Caco-2 (cell line): ENCODE measurements around the gene PIAS3. TPM values are rescaled to one million over a fixed set of nuclear protein-coding genes. Genes with fewer than 3 reads are reported as not detected.

Source experiments
- BruUV-seq: library from RNA; stranded (reverse); fragments of 400-500 nt; replicated peaks from 2 replicates; lab custom pipeline; 2021; lab: Mats Ljungman, UMichigan
- CTCF ChIA-PET: fragments of 300-600 bp; sonication (Branson Sonifier 250); formaldehyde crosslinking; loops from one replicate; lab custom pipeline; 2022; ENCODE audit warnings: antibody characterized with exemption; lab: Charles Lee
- POLR2A ChIA-PET: fragments of 300-600 bp; sonication (Branson Sonifier 250); formaldehyde crosslinking; loops from one replicate; lab custom pipeline; 2022; ENCODE audit warnings: antibody characterized with exemption; lab: Charles Lee
- DNase-seq, 2 experiments: peaks; one replicate each; pipeline versions ENCODE4 v3.0.0 to v3.0.0-alpha.2; 2020 to 2022
- H3K27me3 ChIP-seq: replicated peaks from 2 replicates; pipeline ENCODE4 v1.6.0; 2011; ENCODE audit warnings: low read length; ENCODE audit not compliant: control insufficient read depth, insufficient read depth
- H3K36me3 ChIP-seq: 2 replicates; pipeline ENCODE4 v1.5.1; 2011; ENCODE audit warnings: low read length; ENCODE audit not compliant: control insufficient read depth, insufficient read depth
- H3K4me1 ChIP-seq: fragments of 250-450 bp; sonication (Bioruptor Pico); 2 replicates; pipeline ENCODE4 v1.5.1; 2020; ENCODE audit warnings: mild to moderate bottlenecking
- H3K4me3 ChIP-seq: 2 replicates; pipeline ENCODE4 v1.5.1; 2011; ENCODE audit warnings: low read depth, mild to moderate bottlenecking, control low read depth, low read length
- H3K9me3 ChIP-seq: fragments of 250-450 bp; sonication (Bioruptor Pico); 2 replicates; pipeline ENCODE4 v1.5.1; 2020; ENCODE audit warnings: mild to moderate bottlenecking, moderate library complexity
- H3K27ac Mint-ChIP-seq: one replicate; pipeline ENCODE4 v1.8.0; 2022; ENCODE audit warnings: mixed read lengths; ENCODE audit not compliant: unreplicated experiment
- H3K27me3 Mint-ChIP-seq: one replicate; pipeline ENCODE4 v1.8.0; 2022; ENCODE audit warnings: mixed read lengths; ENCODE audit not compliant: insufficient read depth, unreplicated experiment
- H3K36me3 Mint-ChIP-seq: one replicate; pipeline ENCODE4 v1.8.0; 2022; ENCODE audit warnings: mild to moderate bottlenecking, mixed read lengths; ENCODE audit not compliant: insufficient read depth, unreplicated experiment
- H3K4me1 Mint-ChIP-seq: one replicate; pipeline ENCODE4 v1.8.0; 2022; ENCODE audit warnings: low read depth, mixed read lengths; ENCODE audit not compliant: unreplicated experiment
- H3K4me3 Mint-ChIP-seq: one replicate; pipeline ENCODE4 v1.8.0; 2022; ENCODE audit warnings: mild to moderate bottlenecking, moderate library complexity, mixed read lengths; ENCODE audit not compliant: unreplicated experiment
- H3K9me3 Mint-ChIP-seq: one replicate; pipeline ENCODE4 v1.8.0; 2022; ENCODE audit warnings: mixed read lengths; ENCODE audit not compliant: unreplicated experiment
- CTCF ChIP-seq, 2 experiments: fragments of 200-600 bp in 1 of 2; IDR thresholded peaks; 1 replicate in 1 of 2; 2 replicates in 1 of 2; pipeline versions ENCODE4 v1.5.1 to v1.8.0; 2011 to 2022; ENCODE audit warnings: antibody characterized with exemption in 1 of 2, control low read depth in 1 of 2, inconsistent platforms in 1 of 2, low read depth in 1 of 2, low read length in 1 of 2, mild to moderate bottlenecking in 1 of 2, moderate library complexity in 1 of 2; ENCODE audit not compliant: insufficient read depth in 1 of 2, severe bottlenecking in 1 of 2, unreplicated experiment in 1 of 2
- intact Hi-C: fragments of 100-400 bp; cut with micrococcal nuclease; formaldehyde crosslinking; loops from one replicate; pipeline ENCODE4 v1.10.0; 2022; ENCODE audit not compliant: unreplicated experiment
- total RNA-seq: library from RNA; stranded (reverse); gene quantifications from 2 replicates; pipeline ENCODE4 v1.2.3, GENCODE V29; 2022

Gene PIAS3
- total RNA-seq, 1 experiment from 2014 or later: 22.0 TPM

- ChIA-PET CTCF (no interaction called here), POLR2A (no interaction called here)
- intact Hi-C loops: no loop called here
- TF ChIP-seq CTCF (IDR thresholded peaks at IDR 0.05; ENCODE audit: insufficient read depth in 1 of 2, low read depth in 1 of 2, low read length in 1 of 2, severe bottlenecking in 1 of 2, unreplicated experiment in 1 of 2): no peak
- peaks cover 72% of the 10 kb centered on the region for H3K36me3 Mint-ChIP-seq
- H3K4me3 Mint-ChIP-seq: no peak overlapping the region
- H3K36me3 ChIP-seq: peaks cover 1% of the 10 kb centered on the region; the same call in 1 of the 2 replicates
- no peaks in the 10 kb centered on the region for H3K4me1 ChIP-seq
- H3K27me3 Mint-ChIP-seq: no peaks in the 10 kb centered on the region
- H3K9me3 ChIP-seq: no peaks in the 10 kb centered on the region
- no peaks in the 10 kb centered on the region for H3K9me3 Mint-ChIP-seq
- DNase-seq: no peak
- BruUV-seq: no TSS peak
- no peaks in the 10 kb centered on the region for H3K4me1 Mint-ChIP-seq
- H3K27me3 ChIP-seq: no peaks in the 10 kb centered on the region
- H3K4me3 ChIP-seq: no peak overlapping the region
- H3K27ac Mint-ChIP-seq: no peak overlapping the region
Observed at GRCh38 chr1:145827966-145828365, 30.9 kb downstream of the PIAS3 start.

- DNase-seq: no peak
- Histone ChIP-seq H3K27me3 (no peaks in the 10 kb centered on the region), H3K4me3 (no peak overlapping the region), H3K4me1 (no peaks in the 10 kb centered on the region), H3K9me3 (no peaks in the 10 kb centered on the region), H3K36me3 (peaks cover 1% of the 10 kb centered on the region; the same call in 1 of the 2 replicates)
- H3K4me1 Mint-ChIP-seq: no peaks in the 10 kb centered on the region
- POLR2A ChIA-PET: no interaction called here
- peak overlapping the region; percentile 40 for H3K4me3 Mint-ChIP-seq
- no peaks in the 10 kb centered on the region for H3K27me3 Mint-ChIP-seq
- H3K27ac Mint-ChIP-seq: no peak overlapping the region
- H3K36me3 Mint-ChIP-seq: peaks cover 55% of the 10 kb centered on the region
- CTCF ChIA-PET: interaction anchor here (2.5 kb wide), 1 partner anchor 19 kb away, joined by 11 read pairs; the partner anchor contains the start of gene NUDT17
- no TSS peak for BruUV-seq
- H3K9me3 Mint-ChIP-seq: no peaks in the 10 kb centered on the region
- intact Hi-C loops: no loop called here
- TF ChIP-seq CTCF (IDR thresholded peaks at IDR 0.05; ENCODE audit: insufficient read depth in 1 of 2, low read depth in 1 of 2, low read length in 1 of 2, severe bottlenecking in 1 of 2, unreplicated experiment in 1 of 2): peak in 1 of 2 experiments; percentile 7
Observed at GRCh38 chr1:145826030-145826429, 32.9 kb downstream of the PIAS3 start.

GRCh38 chr1:145824499-145824842 is 34.4 kb downstream of the PIAS3 start:
- no peaks in the 10 kb centered on the region for H3K9me3 Mint-ChIP-seq
- POLR2A ChIA-PET: interaction anchor here (0.6 to 1.5 kb wide), 5 partner anchors 10 to 118 kb away, joined by 3 to 7 read pairs (median 4); partner anchors contain the start of genes PDZK1 and PIAS3
- intact Hi-C loops: loop anchor here (1.0 to 5.0 kb wide), 2 partner anchors 42 to 84 kb away; no protein-coding TSS in a partner anchor

More at GRCh38 chr1:145824499-145824842, 34.4 kb downstream of the PIAS3 start:
- BruUV-seq: TSS peak; percentile 66
- Histone ChIP-seq H3K27me3 (no peaks in the 10 kb centered on the region), H3K4me1 (no peaks in the 10 kb centered on the region), H3K4me3 (peak overlapping the region; percentile 64), H3K9me3 (no peaks in the 10 kb centered on the region), H3K36me3 (no peaks in the 10 kb centered on the region)
- Mint-ChIP-seq H3K36me3 (peaks cover 39% of the 10 kb centered on the region), H3K27me3 (no peaks in the 10 kb centered on the region), H3K4me1 (no peaks in the 10 kb centered on the region), H3K4me3 (peak overlapping the region; percentile 98), H3K27ac (peak overlapping the region; percentile 97)
- DNase-seq: no peak
- CTCF ChIA-PET: interaction anchor here (2.5 kb wide), 1 partner anchor 21 kb away, joined by 11 read pairs; the partner anchor contains the start of gene NUDT17
- TF ChIP-seq CTCF (IDR thresholded peaks at IDR 0.05; ENCODE audit: insufficient read depth in 1 of 2, low read depth in 1 of 2, low read length in 1 of 2, severe bottlenecking in 1 of 2, unreplicated experiment in 1 of 2): no peak
